KOPT-K1 (cell line): ENCODE measurements around the gene RAC3.

Source experiments
- H3K27ac ChIP-seq: fragments of 200-600 bp; sonication (generic); 2 replicates; pipeline ENCODE4 v1.5.1; 2016; ENCODE audit warnings: antibody characterized with exemption, mild to moderate bottlenecking, low read depth, low read length; ENCODE audit not compliant: poor library complexity, severe bottlenecking
- H3K36me3 ChIP-seq: fragments of 200-600 bp; sonication (generic); 2 replicates; pipeline ENCODE4 v1.5.1; 2017; ENCODE audit warnings: antibody characterized with exemption, mild to moderate bottlenecking, low read length, moderate library complexity; ENCODE audit not compliant: insufficient read depth
- H3K9me3 ChIP-seq: fragments of 200-600 bp; sonication (generic); 2 replicates; pipeline ENCODE4 v1.5.1; 2017; ENCODE audit warnings: antibody characterized with exemption, low read length, mild to moderate bottlenecking; ENCODE audit not compliant: insufficient read depth, poor library complexity, severe bottlenecking

RAC3 gene

GRCh38 chr17:82070611-82071010 is 39.1 kb downstream of the RAC3 start:
- Histone ChIP-seq H3K36me3 (no peaks in the 10 kb centered on the region), H3K27ac (no peak overlapping the region), H3K9me3 (no peaks in the 10 kb centered on the region)

GRCh38 chr17:82072827-82073226 is 41.3 kb downstream of the RAC3 start:
- Histone ChIP-seq H3K9me3 (no peaks in the 10 kb centered on the region), H3K36me3 (peaks cover 13% of the 10 kb centered on the region), H3K27ac (no peak overlapping the region)

GRCh38 chr17:82073446-82073845 is 42.0 kb downstream of the RAC3 start:
- Histone ChIP-seq H3K36me3 (peaks cover 19% of the 10 kb centered on the region), H3K9me3 (no peaks in the 10 kb centered on the region), H3K27ac (no peak overlapping the region)

GRCh38 chr17:82076018-82076784 is 44.7 kb downstream of the RAC3 start:
- Histone ChIP-seq H3K9me3 (no peaks in the 10 kb centered on the region), H3K27ac (no peak overlapping the region), H3K36me3 (peaks cover 45% of the 10 kb centered on the region)

- Histone ChIP-seq H3K27ac (no peak overlapping the region), H3K36me3 (peaks cover 53% of the 10 kb centered on the region), H3K9me3 (no peaks in the 10 kb centered on the region)
Observed at GRCh38 chr17:82076785-82077591, 45.5 kb downstream of the RAC3 start.

GRCh38 chr17:82077617-82078358 is 46.3 kb downstream of the RAC3 start:
- Histone ChIP-seq H3K9me3 (no peaks in the 10 kb centered on the region), H3K36me3 (peaks cover 61% of the 10 kb centered on the region), H3K27ac (no peak overlapping the region)

- H3K36me3 ChIP-seq: peaks cover 68% of the 10 kb centered on the region
- no peak overlapping the region for H3K27ac ChIP-seq
- H3K9me3 ChIP-seq: no peaks in the 10 kb centered on the region
Observed at GRCh38 chr17:82078433-82078832, 47.0 kb downstream of the RAC3 start.

- no peaks in the 10 kb centered on the region for H3K9me3 ChIP-seq
- no peak overlapping the region for H3K27ac ChIP-seq
- peaks cover 75% of the 10 kb centered on the region for H3K36me3 ChIP-seq
Observed at GRCh38 chr17:82079001-82079677, 47.7 kb downstream of the RAC3 start.

GRCh38 chr17:82080048-82080788 is 48.7 kb downstream of the RAC3 start:
- no peak overlapping the region for H3K27ac ChIP-seq
- no peaks in the 10 kb centered on the region for H3K9me3 ChIP-seq
- peaks cover 86% of the 10 kb centered on the region for H3K36me3 ChIP-seq

GRCh38 chr17:82080789-82081464 is 49.4 kb downstream of the RAC3 start:
- Histone ChIP-seq H3K27ac (no peak overlapping the region), H3K36me3 (peaks cover 93% of the 10 kb centered on the region)

GRCh38 chr17:82081546-82081945 is 50.1 kb downstream of the RAC3 start:
- Histone ChIP-seq H3K27ac (no peak overlapping the region), H3K9me3 (no peaks in the 10 kb centered on the region), H3K36me3 (peaks cover 99% of the 10 kb centered on the region)

More at GRCh38 chr17:82080789-82081464, 49.4 kb downstream of the RAC3 start:
- no peaks in the 10 kb centered on the region for H3K9me3 ChIP-seq

GRCh38 chr17:82081966-82082365 is 50.5 kb downstream of the RAC3 start:
- H3K9me3 ChIP-seq: no peaks in the 10 kb centered on the region
- no peak overlapping the region for H3K27ac ChIP-seq
- peaks cover 99% of the 10 kb centered on the region for H3K36me3 ChIP-seq

GRCh38 chr17:82082456-82082855 is 51.0 kb downstream of the RAC3 start:
- H3K36me3 ChIP-seq: peaks cover 99% of the 10 kb centered on the region
- no peak overlapping the region for H3K27ac ChIP-seq
- no peaks in the 10 kb centered on the region for H3K9me3 ChIP-seq

GRCh38 chr17:82083009-82083408 is 51.5 kb downstream of the RAC3 start:
- H3K27ac ChIP-seq: no peak overlapping the region
- peaks cover 99% of the 10 kb centered on the region for H3K36me3 ChIP-seq
- no peaks in the 10 kb centered on the region for H3K9me3 ChIP-seq
